ENCODE results near the gene MYZAP. TPM values are rescaled to one million over a fixed set of nuclear protein-coding genes. Genes with fewer than 3 reads are reported as not detected.

MYZAP gene
- total RNA-seq, 1 experiment from 2014 or later = 0.63 TPM

- Mint-ChIP-seq H3K27ac (no peak overlapping the region), H3K9me3 (no peaks in the 10 kb centered on the region), H3K4me1 (peaks cover 6 to 10% of the 10 kb centered on the region in 2 experiments), H3K27me3 (ENCODE audit: low read depth) (peaks cover 1% of the 10 kb centered on the region), H3K4me3 (no peak overlapping the region), H3K36me3 (ENCODE audit: insufficient read depth in 1 of 3, low read depth in 3 of 3) (no peaks in the 10 kb centered on the region)
- H3T11ph ChIP-seq (ENCODE audit: low read length) = no peak overlapping the region
- no peak overlapping the region for H4K91ac ChIP-seq (ENCODE audit: insufficient read length, low read depth, low read length)
- no peaks in the 10 kb centered on the region for H3K9me3 ChIP-seq (ENCODE audit: control insufficient read depth, low read depth, low read length)
- TF ChIP-seq CTCF (conservative IDR thresholded peaks at IDR 0.05) = no peak
- no peak overlapping the region for H3K56ac ChIP-seq (ENCODE audit: insufficient read length, low read depth, low read length)
- no peak overlapping the region for H4K8ac ChIP-seq (replicated peaks; ENCODE audit: insufficient read length, low read depth, low read length)
- H2BK20ac ChIP-seq (ENCODE audit: low read depth, low read length, poor library complexity, severe bottlenecking) = no peak overlapping the region
- no peak overlapping the region for H2BK12ac ChIP-seq (ENCODE audit: insufficient read length, low read depth, low read length)
- H3K23me2 ChIP-seq (ENCODE audit: insufficient read length, low read depth, low read length, poor library complexity, severe bottlenecking) = no peaks in the 10 kb centered on the region
- no peak overlapping the region for H3K18ac ChIP-seq (ENCODE audit: insufficient read length, low read depth, low read length)
- no peak overlapping the region for H3K14ac ChIP-seq (ENCODE audit: insufficient read depth, low read length)
- H3K23ac ChIP-seq (ENCODE audit: insufficient read length, low read depth, low read length) = no peak overlapping the region
- H3K4me2 ChIP-seq (ENCODE audit: insufficient read depth, insufficient read length, low read length) = no peak overlapping the region
- no peak overlapping the region for H2AFZ ChIP-seq (ENCODE audit: low read length)
- no peak overlapping the region for H4K5ac ChIP-seq (ENCODE audit: insufficient read length, low read depth, low read length)
- no peak overlapping the region for H2BK15ac ChIP-seq (ENCODE audit: low read depth, low read length)
- H4K20me1 ChIP-seq (ENCODE audit: control insufficient read depth, insufficient read depth, insufficient read length) = no peaks in the 10 kb centered on the region
- H3K27ac ChIP-seq (ENCODE audit: insufficient read length, low read depth, low read length) = no peak overlapping the region
- H2BK120ac ChIP-seq (ENCODE audit: low read depth, low read length, poor library complexity, severe bottlenecking) = no peak overlapping the region
- no CpG with 5 or more reads among the region's 2 CpGs for WGBS (ENCODE audit: extremely low coverage, insufficient read length, low lambda C conversion rate)
- DNase-seq = no peak
- no peak overlapping the region for H3K4ac ChIP-seq (ENCODE audit: low read depth, low read length)
- no peaks in the 10 kb centered on the region for H3K79me2 ChIP-seq (ENCODE audit: insufficient read depth, low read length)
- no peak overlapping the region for H3K9ac ChIP-seq (ENCODE audit: extremely low read depth, insufficient read length, low read length)
- H2BK5ac ChIP-seq (ENCODE audit: insufficient read length, low read length) = no peak overlapping the region
- no peak overlapping the region for H2AK5ac ChIP-seq (ENCODE audit: insufficient read length, low read length)
- H3K27me3 ChIP-seq (ENCODE audit: insufficient read depth, low read length) = no peaks in the 10 kb centered on the region
- H3K4me1 ChIP-seq (ENCODE audit: insufficient read depth, low read length) = no peaks in the 10 kb centered on the region
- no peaks in the 10 kb centered on the region for H3K79me1 ChIP-seq (ENCODE audit: insufficient read depth, low read depth, low read length, poor library complexity, severe bottlenecking)
These were observed 14.3 kb downstream of the MYZAP start for GRCh38 chr15:57606048-57606447.
